NT2/D1 (cell line): ENCODE measurements around the gene BANP.
A peak's percentile ranks its signal among the peaks of the same experiment; 100 is the strongest.
"Not testable (repeated sequence)": the region's sequence is repeated elsewhere in the genome, so short reads cannot be mapped to it uniquely, and the experiment has no call there.

Experiments
- DNase-seq: peaks from one replicate; pipeline ENCODE4 v3.0.0-alpha.2; 2011; ENCODE audit warnings: low read depth, low spot score
- H3K27me3 ChIP-seq: 2 replicates; pipeline ENCODE4 v1.6.0; 2011; ENCODE audit warnings: mild to moderate bottlenecking; ENCODE audit not compliant: insufficient read length, insufficient read depth
- H3K36me3 ChIP-seq: 2 replicates; pipeline ENCODE4 v1.6.1; 2011; ENCODE audit warnings: mild to moderate bottlenecking, low read length, mixed read lengths; ENCODE audit not compliant: insufficient read depth, insufficient read length
- H3K4me1 ChIP-seq: 2 replicates; pipeline ENCODE4 v1.5.1; 2011; ENCODE audit not compliant: insufficient read depth, insufficient read length
- H3K4me3 ChIP-seq: 2 replicates; pipeline ENCODE4 v1.5.1; 2011; ENCODE audit warnings: low read depth; ENCODE audit not compliant: insufficient read length
- H3K9ac ChIP-seq: 2 replicates; pipeline ENCODE4 v1.6.0; 2011; ENCODE audit warnings: low read depth; ENCODE audit not compliant: insufficient read length
- H3K9me3 ChIP-seq: 2 replicates; pipeline ENCODE4 v1.5.1; 2011; ENCODE audit warnings: mild to moderate bottlenecking, low read length; ENCODE audit not compliant: insufficient read depth
- SUZ12 ChIP-seq: IDR thresholded peaks from 2 replicates; pipeline ENCODE4 v1.6.1; 2011; ENCODE audit not compliant: insufficient read length, insufficient read depth; ENCODE audit errors: extremely low read depth
- YY1 ChIP-seq: IDR thresholded peaks from 2 replicates; pipeline ENCODE4 v1.6.1; 2011; ENCODE audit not compliant: insufficient read length, insufficient read depth
- ZNF274 ChIP-seq: IDR thresholded peaks from 2 replicates; pipeline ENCODE4 v1.6.1; 2011; ENCODE audit warnings: mild to moderate bottlenecking, low read depth, low read length

BANP gene

GRCh38 chr16:88113545-88114045 lies 162.4 kb downstream of the BANP start:
- TF ChIP-seq SUZ12, result no peak
- no peak for TF ChIP-seq ZNF274
- TF ChIP-seq YY1, result no peak
- no peak overlapping the region for H3K9ac ChIP-seq
- DNase-seq, result no peak
- H3K9me3 ChIP-seq, result no peaks in the 10 kb centered on the region
- no peaks in the 10 kb centered on the region for H3K27me3 ChIP-seq
- H3K4me1 ChIP-seq, result no peaks in the 10 kb centered on the region
- H3K4me3 ChIP-seq, result no peak overlapping the region
- H3K36me3 ChIP-seq, result no peaks in the 10 kb centered on the region

- not testable (repeated sequence) for H3K4me3 ChIP-seq, H3K9me3 ChIP-seq, H3K36me3 ChIP-seq, DNase-seq, H3K4me1 ChIP-seq, H3K9ac ChIP-seq, H3K27me3 ChIP-seq
These were observed 163.5 kb downstream of the BANP start for GRCh38 chr16:88114541-88115228.

GRCh38 chr16:88116121-88116520 lies 164.9 kb downstream of the BANP start:
- H3K9me3 ChIP-seq, result no peaks in the 10 kb centered on the region
- H3K36me3 ChIP-seq, result no peaks in the 10 kb centered on the region
- TF ChIP-seq SUZ12 (no peak), ZNF274 (no peak), YY1 (no peak)
- no peak overlapping the region for H3K4me3 ChIP-seq
- DNase-seq, result no peak
- H3K9ac ChIP-seq, result no peak overlapping the region
- peaks cover 7% of the 10 kb centered on the region for H3K4me1 ChIP-seq
- H3K27me3 ChIP-seq, result no peaks in the 10 kb centered on the region

- H3K36me3 ChIP-seq, result no peaks in the 10 kb centered on the region
- H3K9me3 ChIP-seq, result no peaks in the 10 kb centered on the region
- TF ChIP-seq ZNF274, result no peak
- no peaks in the 10 kb centered on the region for H3K27me3 ChIP-seq
- no peak overlapping the region for H3K4me3 ChIP-seq
- H3K9ac ChIP-seq, result peak overlapping the region; percentile 61
- no peak for DNase-seq
- peaks cover 7% of the 10 kb centered on the region for H3K4me1 ChIP-seq
These were observed 166.2 kb downstream of the BANP start for GRCh38 chr16:88117476-88117868.

- DNase-seq, result peak; percentile 58
- H3K9ac ChIP-seq, result no peak overlapping the region
- H3K4me1 ChIP-seq, result peaks cover 7% of the 10 kb centered on the region
- no peak for TF ChIP-seq YY1
- no peak for TF ChIP-seq ZNF274
- TF ChIP-seq SUZ12, result no peak
- H3K27me3 ChIP-seq, result no peaks in the 10 kb centered on the region
- no peaks in the 10 kb centered on the region for H3K9me3 ChIP-seq
- H3K36me3 ChIP-seq, result no peaks in the 10 kb centered on the region
- no peak overlapping the region for H3K4me3 ChIP-seq
These were observed 167.1 kb downstream of the BANP start for GRCh38 chr16:88118376-88118775.

- DNase-seq, result peak; percentile 62
- not testable (repeated sequence) for H3K27me3 ChIP-seq, H3K4me3 ChIP-seq, H3K4me1 ChIP-seq, H3K9me3 ChIP-seq, H3K36me3 ChIP-seq
- peak overlapping the region; percentile 76 for H3K9ac ChIP-seq
These were observed 167.9 kb downstream of the BANP start for GRCh38 chr16:88118852-88119741.

- DNase-seq, H3K4me1 ChIP-seq, H3K9me3 ChIP-seq, H3K4me3 ChIP-seq, H3K36me3 ChIP-seq, H3K27me3 ChIP-seq: not testable (repeated sequence)
- peak overlapping the region; percentile 76 for H3K9ac ChIP-seq
These were observed 168.9 kb downstream of the BANP start for GRCh38 chr16:88119881-88120751.
